Activated T-cell treated with anti-CD3 and anti-CD28 coated beads, Interleukin-2, amount 50 U/mL, for 1 hour (primary cell): ENCODE data around the gene POLR1A.

ENCODE experiments used
- DNase-seq: peaks from one replicate; pipeline ENCODE4 v3.0.0-alpha.2; 2020

The POLR1A gene

GRCh38 chr2:86105252-86105968 lies at the start of gene POLR1A:
TSS of gene POLR1A (minus strand) at chr2:86105886. CDS start at chr2:86105776, 110 bp downstream.
- DNase-seq, result peak; percentile 81

- DNase-seq, result no peak
Observed at GRCh38 chr2:86150502-86150901, 44.8 kb upstream of the POLR1A start.

GRCh38 chr2:86147793-86148192 lies 42.1 kb upstream of the POLR1A start:
- DNase-seq, result no peak

DNA sequence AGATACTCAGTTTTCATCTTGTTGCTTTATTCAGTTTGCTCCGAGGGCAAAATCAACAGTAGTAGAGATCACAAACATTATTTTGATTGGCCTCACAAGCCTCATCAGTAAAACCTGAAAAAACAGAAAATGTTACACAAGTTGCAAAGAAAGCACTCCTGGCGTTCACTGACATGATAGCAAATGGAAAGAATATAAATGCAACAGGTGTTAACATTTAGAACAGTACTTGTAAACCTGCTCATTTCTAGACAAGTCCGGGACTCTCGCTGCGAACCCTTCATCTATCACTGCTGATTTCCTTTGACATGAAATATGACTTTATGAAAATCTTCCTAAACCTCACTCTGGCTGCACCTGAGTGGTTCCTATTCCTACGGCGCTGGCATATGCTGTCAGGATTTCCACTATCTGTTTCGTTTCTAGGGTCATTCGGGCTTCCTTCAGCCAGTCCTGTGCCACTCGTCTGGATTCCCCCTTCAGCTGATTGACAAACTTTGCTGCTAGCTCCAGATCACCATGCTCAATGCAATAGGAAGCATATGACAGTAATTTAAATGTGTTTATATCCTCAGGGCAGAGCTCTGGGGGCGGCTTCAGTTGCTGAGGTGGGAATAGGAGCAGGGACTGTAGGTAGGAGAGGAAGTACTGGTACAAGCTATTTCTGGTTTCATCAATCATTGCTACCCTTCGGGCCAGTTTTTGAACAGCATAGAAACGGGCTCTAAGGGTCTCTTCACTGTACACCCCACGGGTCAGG lies 38.4 kb upstream of the POLR1A start:
- DNase-seq, result no peak

GRCh38 chr2:86143307-86143706 lies 37.6 kb upstream of the POLR1A start:
- no peak for DNase-seq

DNA sequence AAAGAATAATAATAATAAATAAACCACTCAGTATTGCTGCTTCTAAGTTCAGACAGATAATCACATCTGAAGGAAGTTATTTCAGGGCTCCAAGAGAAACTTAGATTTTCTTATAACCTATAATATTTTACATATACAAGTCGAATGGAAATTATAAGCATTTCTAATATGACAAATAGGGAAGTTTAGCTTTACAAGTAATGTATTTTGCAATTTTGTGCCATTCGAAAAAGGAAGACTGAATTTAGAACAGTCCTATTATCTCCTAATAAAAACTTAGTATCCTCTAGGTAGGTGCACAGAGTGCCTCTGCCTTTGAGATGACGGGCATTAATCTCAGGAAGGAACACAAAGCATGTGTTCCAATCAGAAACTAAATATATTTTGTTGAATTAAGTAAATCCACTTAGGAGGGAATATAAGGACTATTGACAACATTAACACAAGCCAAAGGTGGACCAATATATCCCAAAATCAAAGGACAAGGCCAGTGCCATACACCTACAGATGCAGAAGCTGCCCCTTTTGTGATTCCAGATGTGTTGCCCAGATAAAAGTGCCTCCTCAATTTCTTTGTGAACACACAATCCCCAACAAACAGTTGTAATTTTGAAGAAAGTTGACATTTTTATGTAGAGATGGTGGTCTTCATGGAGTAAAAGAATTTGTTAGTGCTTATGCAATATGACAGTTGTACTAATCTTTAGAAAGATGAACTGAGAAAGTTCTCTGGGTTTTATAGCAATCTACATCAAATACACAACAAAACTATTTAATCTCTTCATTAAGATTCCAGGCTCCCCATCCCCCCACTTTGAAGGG lies 37.0 kb upstream of the POLR1A start:
- no peak for DNase-seq

DNA sequence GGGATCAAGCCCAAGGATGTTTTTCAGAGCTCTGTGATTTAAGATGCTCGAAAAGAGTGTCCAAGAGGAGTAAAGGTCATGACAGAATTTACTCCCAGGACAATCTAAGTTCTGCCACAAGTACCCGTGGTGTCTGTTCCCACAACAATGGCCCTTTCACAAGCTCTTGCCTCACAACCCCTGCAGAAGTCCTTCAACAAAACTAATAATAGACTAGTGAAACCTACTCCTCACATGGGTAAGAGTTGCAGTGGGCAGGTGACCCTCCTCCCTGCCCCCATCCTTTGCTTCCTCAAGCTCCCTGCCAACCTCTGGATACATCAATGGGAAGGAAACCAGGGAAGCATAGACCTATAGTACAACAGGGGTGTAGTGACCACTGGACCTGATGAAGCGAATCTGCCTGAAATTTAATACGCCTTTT lies 35.3 kb upstream of the POLR1A start:
- DNase-seq, result no peak

DNA sequence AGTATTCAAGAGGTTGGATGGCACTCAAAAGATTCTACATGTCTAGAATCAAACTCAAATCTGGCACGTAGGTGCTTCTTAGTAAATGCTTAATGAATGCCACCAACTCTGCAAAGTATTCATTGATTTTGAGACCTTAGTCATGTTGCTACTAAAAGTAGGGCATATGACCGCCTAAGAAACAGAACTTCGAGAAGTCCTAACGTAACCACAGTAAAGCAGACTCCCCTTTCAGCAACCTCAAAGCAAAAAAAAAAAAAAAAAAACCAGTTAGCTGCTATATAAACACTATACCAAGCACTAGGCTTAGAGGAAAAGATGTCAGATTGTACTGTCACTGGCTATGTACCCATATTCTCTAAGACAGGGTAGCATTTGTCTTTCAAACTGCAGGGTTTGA lies 34.3 kb upstream of the POLR1A start:
- DNase-seq, result no peak

GRCh38 chr2:86138736-86139625 lies 33.3 kb upstream of the POLR1A start:
- DNase-seq, result no peak

GRCh38 chr2:86136141-86136540 lies 30.5 kb upstream of the POLR1A start:
- no peak for DNase-seq

- DNase-seq, result no peak
Observed at GRCh38 chr2:86135653-86136052, 30.0 kb upstream of the POLR1A start.

- DNase-seq, result no peak
Observed at GRCh38 chr2:86134709-86135108, 29.0 kb upstream of the POLR1A start.

DNA sequence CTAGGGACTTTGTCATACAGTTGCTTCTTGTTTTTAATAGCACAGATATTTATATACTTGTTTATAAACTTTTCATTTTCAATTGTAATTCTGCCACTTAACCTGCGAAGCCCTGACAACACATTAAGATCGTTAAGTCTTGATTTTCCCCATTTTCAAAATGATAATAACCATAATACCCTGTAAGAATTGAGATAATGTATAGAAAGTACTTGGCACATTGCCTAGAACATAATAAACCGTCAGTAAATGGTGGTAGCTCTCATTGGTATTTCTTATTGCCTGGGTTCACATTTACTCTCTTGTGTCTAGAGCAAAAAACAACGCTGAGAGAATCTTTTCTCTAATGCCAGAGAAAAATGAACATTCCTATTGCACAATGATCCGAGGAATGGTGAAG lies 19.0 kb upstream of the POLR1A start:
- DNase-seq, result no peak

DNA sequence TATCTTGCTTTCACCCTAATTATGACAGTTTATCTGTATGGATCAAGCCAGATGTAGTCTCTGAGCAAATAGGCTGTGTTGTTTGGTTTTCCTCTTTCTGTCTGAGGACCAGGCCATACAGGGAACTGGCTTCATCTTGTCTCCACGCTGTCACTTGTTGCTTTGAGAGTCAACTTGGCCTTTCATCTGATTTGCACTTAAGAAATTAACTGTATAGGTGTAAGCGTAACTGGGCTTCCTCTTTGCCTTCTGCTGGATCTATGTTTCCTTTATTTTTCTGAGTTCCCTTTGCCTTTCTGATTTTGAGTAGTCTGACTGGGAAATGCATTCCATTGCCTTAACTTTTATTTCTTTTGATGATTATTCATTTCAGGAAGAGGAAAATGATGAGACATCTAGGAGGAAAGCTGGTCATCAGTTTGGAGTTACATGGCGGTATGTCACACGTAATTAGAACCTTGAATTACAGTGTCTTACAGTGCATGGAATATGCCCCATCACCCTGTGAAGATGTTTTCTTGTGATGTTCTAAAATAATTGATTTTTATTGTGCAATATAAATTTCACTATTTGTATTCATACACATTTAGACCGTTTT lies 17.7 kb upstream of the POLR1A start:
- no peak for DNase-seq

GRCh38 chr2:86118130-86118529 lies 12.4 kb upstream of the POLR1A start:
- DNase-seq, result no peak

GRCh38 chr2:86107031-86107430 lies 1.3 kb upstream of the POLR1A start:
- no peak for DNase-seq

- DNase-seq, result peak; percentile 88
Observed at GRCh38 chr2:86105969-86106945, 571 bp upstream of the POLR1A start, which contains the start of gene PTCD3. TSS of gene PTCD3 (plus strand) at chr2:86106235. CDS start at chr2:86106248, 13 bp downstream.

DNA sequence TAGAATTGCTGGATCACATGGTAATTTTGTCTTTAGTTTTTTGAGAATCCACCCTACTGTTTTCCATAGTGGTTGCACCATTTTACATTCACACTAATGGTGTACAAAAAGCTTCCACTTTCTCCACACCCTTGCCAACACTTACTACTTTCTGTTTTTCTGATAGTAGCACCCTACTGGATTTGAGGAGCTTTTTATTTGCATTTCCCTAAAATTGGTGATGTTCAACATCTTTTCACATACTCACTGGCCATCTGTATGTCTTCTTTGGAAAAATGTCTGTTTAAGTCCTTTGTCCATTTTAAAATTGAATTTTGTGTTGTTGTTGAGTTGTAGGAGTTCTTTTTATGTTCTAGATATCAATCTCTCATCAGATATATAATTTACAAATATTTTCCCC lies 3.5 kb downstream of the POLR1A start:
- DNase-seq, result no peak

DNA sequence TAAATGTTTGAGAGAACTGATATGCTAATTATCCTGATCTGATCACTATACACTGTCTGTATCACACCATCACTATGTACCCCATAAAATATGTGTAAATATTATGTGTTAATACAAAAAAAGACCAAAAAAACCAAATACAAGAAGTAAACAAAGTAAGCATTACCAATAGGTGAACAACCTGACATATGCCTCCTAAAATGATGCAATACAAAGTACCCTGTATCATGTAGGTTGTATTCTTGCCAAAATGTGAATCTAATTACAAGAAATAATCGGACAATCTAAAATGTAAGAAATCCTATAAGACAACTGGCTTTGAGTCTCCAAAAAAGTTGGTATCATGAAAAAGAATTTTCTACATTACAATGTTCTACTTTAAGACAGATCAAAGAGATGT lies 7.8 kb downstream of the POLR1A start:
- no peak for DNase-seq

GRCh38 chr2:86097114-86097896 lies 8.4 kb downstream of the POLR1A start:
- no peak for DNase-seq
